GM12892 (cell line): ENCODE results near the gene HOXB5.

Source experiments
- POLR2A ChIP-seq: IDR thresholded peaks from 2 replicates; pipeline ENCODE4 v1.6.1; 2011; ENCODE audit warnings: low read depth, low read length, control low read depth
- POLR2AphosphoS5 ChIP-seq: IDR thresholded peaks from 2 replicates; pipeline ENCODE4 v1.6.1; 2011; ENCODE audit warnings: low read depth, low read length, control low read depth
- TAF1 ChIP-seq: IDR thresholded peaks from 2 replicates; pipeline ENCODE4 v1.6.1; 2011; ENCODE audit warnings: low read depth, mild to moderate bottlenecking, control low read depth, low read length, borderline replicate concordance

GRCh38 chr17:48549914-48550501 is 43.6 kb downstream of the HOXB5 start:
- TF ChIP-seq TAF1 = no peak
- TF ChIP-seq POLR2AphosphoS5 = no peak
- TF ChIP-seq POLR2A = no peak
